HepG2 (cell line): Measurements from ENCODE around the gene DTX4. TPM values are rescaled to one million over a fixed set of nuclear protein-coding genes. Genes with fewer than 3 reads are reported as not detected.

Experiments used
- ATAC-seq: fragments of 200-7000 bp; cut with Tn5 transposase; 3 replicates; pipeline ENCODE4 v1.9.1; 2020; ENCODE audit warnings: mild to moderate bottlenecking, moderate library complexity
- BruUV-seq: library from RNA; stranded (reverse); fragments of 400-500 nt; replicated peaks from 2 replicates; lab custom pipeline; 2021; lab: Mats Ljungman, UMichigan
- CTCF ChIA-PET: fragments of 300-600 bp; formaldehyde crosslinking; extraction: SDS; loops from one replicate; lab custom pipeline; 2021; ENCODE audit warnings: low total read pairs, inconsistent platforms, low intra/inter-chr PET ratio; lab: Yijun Ruan, JAX
- POLR2A ChIA-PET: fragments of 350-600 bp; sonication (Branson Sonifier 250); formaldehyde crosslinking; loops from one replicate; lab custom pipeline; 2020; ENCODE audit warnings: antibody characterized with exemption, inconsistent platforms; lab: Yijun Ruan, JAX
- DNase-seq: peaks from one replicate; pipeline ENCODE4 v3.0.0-alpha.2; 2015; ENCODE audit warnings: low spot score
- FAIRE-seq: peaks from 3 replicates; lab custom pipeline; 2011; peaks lifted over from hg19 to GRCh38; lab: Jason Lieb, UNC
- H2AFZ ChIP-seq: one replicate; pipeline ENCODE4 v1.6.1; 2011; ENCODE audit warnings: low read length, inconsistent platforms
- H3K27ac ChIP-seq: fragments of 300-600 bp; 3 replicates; pipeline ENCODE4 v1.8.0; 2011; ENCODE audit warnings: mixed run types, mild to moderate bottlenecking, mixed read lengths, low read length, inconsistent platforms; ENCODE audit not compliant: insufficient read depth; ENCODE audit errors: extremely low read length
- H3K27me3 ChIP-seq, 2 experiments: fragments of 200-600 bp in 1 of 2; 2 replicates in 1 of 2; 3 replicates in 1 of 2; pipeline versions ENCODE4 v1.6.0 to v1.8.0; 2011; ENCODE audit warnings: low read length in 2 of 2, mild to moderate bottlenecking in 2 of 2, moderate library complexity in 2 of 2, inconsistent platforms in 1 of 2; ENCODE audit not compliant: insufficient read depth in 2 of 2, control insufficient read depth in 1 of 2
- H3K36me3 ChIP-seq, 2 experiments: fragments of 200-600 bp in 1 of 2; replicated peaks in 1 of 2; 2 replicates in 1 of 2; 3 replicates in 1 of 2; pipeline versions ENCODE4 v1.5.1 to v1.8.0; 2011; ENCODE audit warnings: low read length in 2 of 2, inconsistent platforms in 1 of 2; ENCODE audit not compliant: insufficient read depth in 2 of 2, control insufficient read depth in 1 of 2
- H3K4me1 ChIP-seq: 2 replicates; pipeline ENCODE4 v1.5.1; 2012; ENCODE audit warnings: low read length, inconsistent platforms; ENCODE audit not compliant: insufficient read depth
- H3K4me2 ChIP-seq: 2 replicates; pipeline ENCODE4 v1.6.0; 2011; ENCODE audit warnings: low read depth, low read length, inconsistent platforms
- H3K4me3 ChIP-seq, 3 experiments: fragments of 200-600 bp in 1 of 3; sonication (generic), shearing (Covaris generic) in 1 of 3; replicated peaks in 1 of 3; 2 replicates each; pipeline ENCODE4 v1.5.1; 2011 to 2016; ENCODE audit warnings: low read length in 3 of 3, inconsistent platforms in 2 of 3, low read depth in 2 of 3, mild to moderate bottlenecking in 2 of 3, control low read depth in 1 of 3, mixed read lengths in 1 of 3; ENCODE audit not compliant: insufficient read depth in 1 of 3
- H3K79me2 ChIP-seq: one replicate; pipeline ENCODE4 v1.6.1; 2011; ENCODE audit warnings: low read length, inconsistent platforms; ENCODE audit not compliant: insufficient read depth
- H3K9ac ChIP-seq: 2 replicates; pipeline ENCODE4 v1.6.0; 2011; ENCODE audit warnings: mild to moderate bottlenecking, low read depth, low read length, inconsistent platforms; ENCODE audit not compliant: insufficient read depth
- H3K9me3 ChIP-seq: 2 replicates; pipeline ENCODE4 v1.5.1; 2012; ENCODE audit warnings: mild to moderate bottlenecking, low read length
- H4K20me1 ChIP-seq: 2 replicates; pipeline ENCODE4 v1.6.0; 2011; ENCODE audit warnings: inconsistent platforms, mild to moderate bottlenecking, low read length, moderate library complexity; ENCODE audit not compliant: insufficient read depth
- HMGA1 ChIP-seq: sonication (generic); formaldehyde crosslinking; conservative IDR thresholded peaks from 2 replicates; pipeline ENCODE4 v1.4.0; 2020; ENCODE audit warnings: missing genetic modification reagents
- IRF2 ChIP-seq: IDR thresholded peaks from 2 replicates; pipeline ENCODE4 v1.6.1; 2018; ENCODE audit warnings: missing genetic modification reagents, missing compliant biosample characterization
- KLF11 ChIP-seq: IDR thresholded peaks from 2 replicates; pipeline ENCODE4 v1.6.1; 2016; ENCODE audit warnings: missing compliant biosample characterization
- PCBP2 ChIP-seq: fragments of 200-400 bp; formaldehyde crosslinking; optimal IDR thresholded peaks from 2 replicates; pipeline ENCODE3; 2018; ENCODE audit warnings: low read length, low read depth; ENCODE audit not compliant: poor library complexity, severe bottlenecking
- ZNF275 ChIP-seq: sonication (generic); formaldehyde crosslinking; IDR thresholded peaks from 2 replicates; pipeline ENCODE4 v1.8.0; 2022; ENCODE audit warnings: missing genetic modification reagents, mild to moderate bottlenecking, inconsistent platforms, borderline replicate concordance
- ZNF83 ChIP-seq: sonication (generic); formaldehyde crosslinking; IDR thresholded peaks from 2 replicates; pipeline ENCODE4 v1.4.0; 2020; ENCODE audit warnings: missing genetic modification reagents, mild to moderate bottlenecking, borderline replicate concordance
- WGBS: methylation state at CpG from one replicate; pipeline ENCODE4 v1.1.6; 2017; ENCODE audit warnings: low lambda C conversion rate; 5-methylcytosine and 5-hydroxymethylcytosine counted together
- in situ Hi-C: cut with HindIII; loops from 2 replicates; pipeline ENCODE4 v1.10.0; 2017; ENCODE audit warnings: low pct_unique_long_range_greater_than_20kb; ENCODE audit not compliant: extremely low pct_ligation_motif_present
- intact Hi-C: fragments of 100-400 bp; cut with micrococcal nuclease; formaldehyde crosslinking; loops from one replicate; pipeline ENCODE4 v1.10.0; 2022; ENCODE audit not compliant: unreplicated experiment
- polyA plus RNA-seq, 8 experiments: library from polyadenylated mRNA; depleted of rRNA in 3 of 8; stranded (reverse) in 7 of 8; unstranded in 1 of 8; fragments of >200 nt; fragmentation: Illumina TruSeq in 4 of 8; extraction: Trizol in 4 of 8; gene quantifications; 2 replicates each; pipeline versions ENCODE4 v1.2.1 to v1.2.3, GENCODE V29; 2011 to 2016; ENCODE audit warnings: low read depth in 4 of 8, missing spikeins in 1 of 8, mixed read lengths in 1 of 8; ENCODE audit not compliant: insufficient read depth in 1 of 8
- total RNA-seq, 5 experiments: library from RNA; depleted of rRNA; stranded (reverse); fragments of >200 nt; fragmentation: Illumina TruSeq; extraction: Trizol; gene quantifications; 2 replicates each; pipeline ENCODE4 v1.2.3, GENCODE V29; 2016; ENCODE audit warnings: low read depth in 1 of 5

Gene DTX4
- total and polyA plus RNA-seq, 2 of the 13 experiments (the other 11 are each of a cell fraction or from before 2014, with no cell fraction given): 0.67 to 5.6 TPM

GRCh38 chr11:59174664-59175033 lies 2.7 kb downstream of the DTX4 start (continued):
- TF ChIP-seq IRF2 (CRISPR knock-in tag) (0 out of 2 replicates have a peak, but pooled peaks have one; percentile 15), PCBP2 (no peak), ZNF83 (CRISPR knock-in tag) (no peak)

- POLR2A ChIA-PET: interaction anchor here (2.3 to 4.4 kb wide), 2 partner anchors 11 to 16 kb away, joined by 9 to 46 read pairs; no protein-coding TSS in a partner anchor
- CTCF ChIA-PET: no interaction called here
- H3K27me3 ChIP-seq: no peaks in the 10 kb centered on the region; a peak in 1 of 5 replicates
- no peak overlapping the region for H2AFZ ChIP-seq
- 0 out of 2 replicates have a peak, but pooled peaks cover 3% of the 10 kb centered on the region for H4K20me1 ChIP-seq
- H3K4me1 ChIP-seq: peaks cover 41% of the 10 kb centered on the region
- H3K9me3 ChIP-seq: no peaks in the 10 kb centered on the region
- FAIRE-seq (no peak), ATAC-seq (no peak), DNase-seq (no peak)
- peak overlapping the region; percentile 100 for H3K4me2 ChIP-seq
- no TSS peak for BruUV-seq
- TF ChIP-seq ZNF275 (CRISPR knock-in tag) (no peak), KLF11 (CRISPR knock-in tag) (no peak), HMGA1 (CRISPR knock-in tag) (no peak)
- WGBS: 39% methylated on average over 4 of the region's 4 CpGs
- no peaks in the 10 kb centered on the region for H3K79me2 ChIP-seq
- no peaks in the 10 kb centered on the region for H3K36me3 ChIP-seq
- 0 out of 2 replicates have a peak overlapping the region, but pooled peaks have one; percentile 16 for H3K9ac ChIP-seq
- intact Hi-C loops (no loop called here), in situ Hi-C loops (loop anchor here (10.0 to 25.0 kb wide), 2 partner anchors 110 to 512 kb away; no protein-coding TSS in a partner anchor)
- peak overlapping the region in 2 of 3 experiments; percentile 11 to 80; a peak in 3 of 6 replicates for H3K4me3 ChIP-seq
- H3K27ac ChIP-seq: no peak overlapping the region
These were observed 3.2 kb downstream of the DTX4 start for GRCh38 chr11:59175091-59175501.
